ENCODE results near the gene KCNH4.

Gene KCNH4

GRCh38 chr17:42110301-42111264, 70.4 kb downstream of the KCNH4 start:
- H3K4me3 ChIP-seq (ENCODE audit: low read depth, low read length) = no peak overlapping the region
- no peak for TF ChIP-seq CTCF (IDR thresholded peaks at IDR 0.05; ENCODE audit: insufficient read depth, low read length, missing control alignments)
- ChIA-PET POLR2A (interaction anchor here (1.7 kb wide), 1 partner anchor 83 kb away, joined by 4 read pairs; no protein-coding TSS in a partner anchor), CTCF (interaction anchor here (0.7 to 25.6 kb wide), 8 partner anchors 8 to 417 kb away, joined by 3 to 451 read pairs (median 14); partner anchors contain the start of genes CNP, DNAJC7, KAT2A and NKIRAS2)
- no peak for DNase-seq (ENCODE audit: low read depth, low spot score)

GRCh38 chr17:42109086-42109485, 71.9 kb downstream of the KCNH4 start:
- no peak overlapping the region for H3K4me3 ChIP-seq (ENCODE audit: low read depth, low read length)
- no peak for DNase-seq (ENCODE audit: low read depth, low spot score)
- CTCF ChIA-PET = interaction anchor here (1.3 to 25.6 kb wide), 4 partner anchors 41 to 146 kb away, joined by 3 to 451 read pairs (median 68); partner anchors contain the start of genes CNP, DNAJC7 and NKIRAS2
- POLR2A ChIA-PET = no interaction called here
- TF ChIP-seq CTCF (IDR thresholded peaks at IDR 0.05; ENCODE audit: insufficient read depth, low read length, missing control alignments) = no peak

GRCh38 chr17:42107597-42108576, 73.1 kb downstream of the KCNH4 start:
- peak overlapping the region; percentile 52 for H3K4me3 ChIP-seq (ENCODE audit: low read depth, low read length)
- TF ChIP-seq CTCF (IDR thresholded peaks at IDR 0.05; ENCODE audit: insufficient read depth, low read length, missing control alignments) = no peak
- ChIA-PET POLR2A (interaction anchor here (0.7 kb wide), 1 partner anchor 740 kb away, joined by 3 read pairs; no protein-coding TSS in a partner anchor), CTCF (interaction anchor here (0.9 to 25.6 kb wide), 8 partner anchors 9 to 145 kb away, joined by 3 to 451 read pairs (median 5); partner anchors contain the start of genes DNAJC7 and NKIRAS2)
- DNase-seq (ENCODE audit: low read depth, low spot score) = no peak

- TF ChIP-seq CTCF (IDR thresholded peaks at IDR 0.05; ENCODE audit: insufficient read depth, low read length, missing control alignments) = no peak
- POLR2A ChIA-PET = interaction anchor here (0.8 kb wide), 1 partner anchor 141 kb away, joined by 3 read pairs; no protein-coding TSS in a partner anchor
- no peak overlapping the region for H3K4me3 ChIP-seq (ENCODE audit: low read depth, low read length)
- DNase-seq (ENCODE audit: low read depth, low spot score) = no peak
- CTCF ChIA-PET = interaction anchor here (0.7 to 25.6 kb wide), 6 partner anchors 10 to 144 kb away, joined by 3 to 451 read pairs (median 5); partner anchors contain the start of genes DNAJC7 and NKIRAS2
These were observed 73.8 kb downstream of the KCNH4 start for GRCh38 chr17:42107124-42107523.
